Panc1 (cell line): ENCODE results near the gene PREP. TPM values are rescaled to one million over a fixed set of nuclear protein-coding genes. Genes with fewer than 3 reads are reported as not detected.

Source experiments
- ATAC-seq: fragments of 200-7000 bp; cut with Tn5 transposase; 2 replicates; pipeline ENCODE4 v1.9.1; 2020; ENCODE audit warnings: mild to moderate bottlenecking, moderate library complexity
- BruUV-seq: library from RNA; stranded (reverse); fragments of 400-500 nt; replicated peaks from 2 replicates; lab custom pipeline; 2021; lab: Mats Ljungman, UMichigan
- CTCF ChIA-PET: fragments of 300-600 bp; sonication (Branson Sonifier 250); formaldehyde crosslinking; loops from one replicate; lab custom pipeline; 2022; ENCODE audit warnings: antibody characterized with exemption; lab: Charles Lee
- POLR2A ChIA-PET: fragments of 300-600 bp; sonication (Branson Sonifier 250); formaldehyde crosslinking; loops from one replicate; lab custom pipeline; 2022; ENCODE audit warnings: antibody characterized with exemption; lab: Charles Lee
- DNase-seq: peaks from one replicate; pipeline ENCODE4 v3.0.0-alpha.2; 2010; ENCODE audit warnings: low read depth, low spot score
- H3K27ac ChIP-seq: 2 replicates; pipeline ENCODE4 v1.5.1; 2011; ENCODE audit warnings: mild to moderate bottlenecking, low read length, inconsistent platforms
- H3K27me3 ChIP-seq: fragments of 200-500 bp; sonication (Bioruptor generic); 2 replicates; pipeline ENCODE4 v1.6.0; 2014; ENCODE audit warnings: low read length, inconsistent platforms; ENCODE audit not compliant: control insufficient read depth, insufficient read depth
- H3K36me3 ChIP-seq: fragments of 200-500 bp; sonication (Bioruptor generic); 2 replicates; pipeline ENCODE4 v1.5.1; 2014; ENCODE audit warnings: inconsistent platforms, mild to moderate bottlenecking, low read length, moderate library complexity; ENCODE audit not compliant: control insufficient read depth, insufficient read depth
- H3K4me1 ChIP-seq: 2 replicates; pipeline ENCODE4 v1.5.1; 2011; ENCODE audit warnings: inconsistent platforms, mild to moderate bottlenecking, low read length, moderate library complexity; ENCODE audit not compliant: control insufficient read depth, insufficient read depth
- H3K4me3 ChIP-seq, 2 experiments: 2 replicates each; pipeline ENCODE4 v1.5.1; 2011 to 2012; ENCODE audit warnings: low read depth in 2 of 2, low read length in 2 of 2, mild to moderate bottlenecking in 2 of 2, inconsistent platforms in 1 of 2, moderate library complexity in 1 of 2
- H3K9me3 ChIP-seq: fragments of 200-500 bp; sonication (Bioruptor generic); 2 replicates; pipeline ENCODE4 v1.5.1; 2014; ENCODE audit warnings: low read depth, mild to moderate bottlenecking, inconsistent platforms, low read length, moderate library complexity; ENCODE audit not compliant: control insufficient read depth, insufficient read depth
- POLR2AphosphoS5 ChIP-seq: IDR thresholded peaks from 2 replicates; pipeline ENCODE4 v1.6.1; 2012; ENCODE audit warnings: mild to moderate bottlenecking, low read depth, low read length, moderate library complexity
- REST ChIP-seq, 2 experiments: IDR thresholded peaks; 2 replicates each; pipeline ENCODE4 v1.6.1; 2011 to 2012; ENCODE audit warnings: low read depth in 2 of 2, control low read depth in 1 of 2, low read length in 1 of 2, mild to moderate bottlenecking in 1 of 2, moderate library complexity in 1 of 2; ENCODE audit not compliant: insufficient read depth in 1 of 2
- SIN3A ChIP-seq: IDR thresholded peaks from 2 replicates; pipeline ENCODE4 v1.6.1; 2012; ENCODE audit warnings: low read depth, mild to moderate bottlenecking, low read length, moderate library complexity, borderline replicate concordance; ENCODE audit not compliant: insufficient read depth
- TCF7L2 ChIP-seq: IDR thresholded peaks from 2 replicates; pipeline ENCODE4 v1.6.1; 2011; ENCODE audit warnings: mild to moderate bottlenecking, low read depth, low read length, inconsistent platforms
- in situ Hi-C: cut with HindIII; loops from 2 replicates; pipeline ENCODE4 v1.10.0; 2016; ENCODE audit warnings: low sequenced_read_pairs, low pct_unique_long_range_greater_than_20kb
- intact Hi-C: fragments of 100-400 bp; cut with micrococcal nuclease; formaldehyde crosslinking; loops from one replicate; pipeline ENCODE4 v1.10.0; 2022; ENCODE audit not compliant: unreplicated experiment
- total RNA-seq: library from RNA; stranded (reverse); gene quantifications from one replicate; pipeline ENCODE4 v1.2.1, GENCODE V29; 2021; ENCODE audit not compliant: unreplicated experiment
- TF ChIP-seq, protein P1 (sequence below): fragments of 450-650 bp; IDR thresholded peaks from 2 replicates; pipeline ENCODE4 v1.5.1; 2017; ENCODE audit warnings: mild to moderate bottlenecking

Gene PREP
- total RNA-seq, 1 experiment from 2014 or later: 50.4 TPM

GRCh38 chr6:105389543-105389942 is 13.3 kb downstream of the PREP start:
- DNase-seq: no peak
- intact Hi-C loops (no loop called here), in situ Hi-C loops (loop anchor here (5.0 kb wide), 1 partner anchor 42 kb away; no protein-coding TSS in a partner anchor)
- Histone ChIP-seq H3K27me3 (no peaks in the 10 kb centered on the region), H3K9me3 (no peaks in the 10 kb centered on the region), H3K4me3 (no peak overlapping the region), H3K4me1 (no peaks in the 10 kb centered on the region), H3K27ac (no peak overlapping the region), H3K36me3 (0 out of 2 replicates have a peak, but pooled peaks cover 3% of the 10 kb centered on the region)
- TF ChIP-seq REST (IDR thresholded peaks at IDR 0.05; ENCODE audit: insufficient read depth in 1 of 2, low read depth in 2 of 2, low read length in 1 of 2) (no peak), TCF7L2 (no peak), SIN3A (no peak), POLR2AphosphoS5 (no peak)
- CTCF ChIA-PET: interaction anchor here (0.6 kb wide), 1 partner anchor 43 kb away, joined by 3 read pairs; no protein-coding TSS in a partner anchor
- POLR2A ChIA-PET: interaction anchor here (0.6 kb wide), 1 partner anchor 807 kb away, joined by 5 read pairs; no protein-coding TSS in a partner anchor
- BruUV-seq: no TSS peak
- ATAC-seq: no peak

DNA sequence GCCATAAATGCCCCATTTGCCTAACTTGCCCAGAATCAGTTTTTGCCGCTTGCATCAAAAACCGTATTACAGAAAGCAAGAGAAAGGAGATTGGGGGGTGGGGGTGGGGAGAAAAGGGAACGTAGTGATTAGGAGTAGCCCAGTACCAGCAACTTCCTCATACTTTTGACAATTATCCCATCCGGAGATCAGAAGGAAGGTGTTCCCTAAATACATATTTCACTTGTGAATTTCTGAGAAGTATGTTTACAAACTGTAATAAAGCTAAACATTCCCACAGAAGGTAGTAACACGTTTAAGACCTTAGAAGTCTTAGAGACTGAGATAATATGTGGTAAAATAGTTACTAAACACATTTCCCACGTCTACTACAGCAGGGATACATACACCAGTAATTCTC is 14.5 kb downstream of the PREP start:
- DNase-seq (no peak), ATAC-seq (no peak)
- ChIA-PET CTCF (no interaction called here), POLR2A (no interaction called here)
- H3K27me3 ChIP-seq: no peaks in the 10 kb centered on the region
- BruUV-seq: no TSS peak
- 0 out of 2 replicates have a peak, but pooled peaks cover 3% of the 10 kb centered on the region for H3K36me3 ChIP-seq
- TF ChIP-seq POLR2AphosphoS5 (no peak), SIN3A (no peak), REST (IDR thresholded peaks at IDR 0.05; ENCODE audit: insufficient read depth in 1 of 2, low read depth in 2 of 2, low read length in 1 of 2) (no peak), TCF7L2 (no peak)
- TF ChIP-seq, protein P1, sequence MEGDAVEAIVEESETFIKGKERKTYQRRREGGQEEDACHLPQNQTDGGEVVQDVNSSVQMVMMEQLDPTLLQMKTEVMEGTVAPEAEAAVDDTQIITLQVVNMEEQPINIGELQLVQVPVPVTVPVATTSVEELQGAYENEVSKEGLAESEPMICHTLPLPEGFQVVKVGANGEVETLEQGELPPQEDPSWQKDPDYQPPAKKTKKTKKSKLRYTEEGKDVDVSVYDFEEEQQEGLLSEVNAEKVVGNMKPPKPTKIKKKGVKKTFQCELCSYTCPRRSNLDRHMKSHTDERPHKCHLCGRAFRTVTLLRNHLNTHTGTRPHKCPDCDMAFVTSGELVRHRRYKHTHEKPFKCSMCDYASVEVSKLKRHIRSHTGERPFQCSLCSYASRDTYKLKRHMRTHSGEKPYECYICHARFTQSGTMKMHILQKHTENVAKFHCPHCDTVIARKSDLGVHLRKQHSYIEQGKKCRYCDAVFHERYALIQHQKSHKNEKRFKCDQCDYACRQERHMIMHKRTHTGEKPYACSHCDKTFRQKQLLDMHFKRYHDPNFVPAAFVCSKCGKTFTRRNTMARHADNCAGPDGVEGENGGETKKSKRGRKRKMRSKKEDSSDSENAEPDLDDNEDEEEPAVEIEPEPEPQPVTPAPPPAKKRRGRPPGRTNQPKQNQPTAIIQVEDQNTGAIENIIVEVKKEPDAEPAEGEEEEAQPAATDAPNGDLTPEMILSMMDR: no peak
- H3K4me1 ChIP-seq: no peaks in the 10 kb centered on the region
- H3K27ac ChIP-seq: no peak overlapping the region
- in situ Hi-C loops: loop anchor here (5.0 kb wide), 1 partner anchor 41 kb away; no protein-coding TSS in a partner anchor
- intact Hi-C loops: no loop called here
- no peak overlapping the region for H3K4me3 ChIP-seq
- H3K9me3 ChIP-seq: no peaks in the 10 kb centered on the region
